GM10248 (cell line): ENCODE data around the gene WTAP.
"Not testable (repeated sequence)": the region's sequence is repeated elsewhere in the genome, so short reads cannot be mapped to it uniquely, and the experiment has no call there.

Experiments
- CTCF ChIA-PET: fragments of 300-600 bp; sonication (Branson Sonifier 250); formaldehyde crosslinking; extraction: SDS; loops from one replicate; lab custom pipeline; 2021; ENCODE audit warnings: antibody characterized with exemption; lab: Yijun Ruan, JAX
- POLR2A ChIA-PET: fragments of 350-650 bp; sonication (Branson Sonifier 250); formaldehyde crosslinking; extraction: SDS; loops from one replicate; lab custom pipeline; 2020; ENCODE audit warnings: antibody characterized with exemption; lab: Yijun Ruan, JAX
- DNase-seq: peaks from one replicate; pipeline ENCODE4 v3.0.0; 2012; ENCODE audit errors: extremely low spot score
- CTCF ChIP-seq: IDR thresholded peaks from 2 replicates; pipeline ENCODE4 v1.5.1; 2012; ENCODE audit warnings: mild to moderate bottlenecking, low read depth; ENCODE audit errors: extremely low read depth, missing control alignments, control extremely low read depth

WTAP gene

GRCh38 chr6:159729598-159730331 is 2.5 kb downstream of the WTAP start:
- TF ChIP-seq CTCF: no peak
- DNase-seq: peak; percentile 26
- ChIA-PET POLR2A (interaction anchor here (1.5 kb wide), 1 partner anchor 60 kb away, joined by 4 read pairs; the partner anchor contains the start of gene TCP1), CTCF (interaction anchor here (1.1 to 2.7 kb wide), 4 partner anchors 9 to 61 kb away, joined by 3 to 22 read pairs (median 4); no protein-coding TSS in a partner anchor)

- TF ChIP-seq CTCF: no peak
- ChIA-PET CTCF (interaction anchor here (1.2 to 2.7 kb wide), 3 partner anchors 8 to 58 kb away, joined by 3 to 22 read pairs (median 5); no protein-coding TSS in a partner anchor), POLR2A (interaction anchor here (1.5 kb wide), 1 partner anchor 59 kb away, joined by 4 read pairs; the partner anchor contains the start of gene TCP1)
- DNase-seq: no peak
These were observed 3.0 kb downstream of the WTAP start for GRCh38 chr6:159730332-159730676.

- ChIA-PET POLR2A (interaction anchor here (1.1 kb wide), 1 partner anchor 58 kb away, joined by 3 read pairs; the partner anchor contains the start of gene MRPL18), CTCF (interaction anchor here (0.8 to 1.7 kb wide), 6 partner anchors 9 to 120 kb away, joined by 3 to 6 read pairs (median 4); partner anchors contain the start of gene MRPL18)
- DNase-seq: not testable (repeated sequence)
These were observed 5.2 kb downstream of the WTAP start for GRCh38 chr6:159732550-159732949.

GRCh38 chr6:159733395-159733794 is 6.1 kb downstream of the WTAP start:
- CTCF ChIA-PET: interaction anchor here (1.1 to 1.7 kb wide), 3 partner anchors 10 to 57 kb away, joined by 3 to 6 read pairs (median 3); partner anchors contain the start of gene MRPL18
- DNase-seq, POLR2A ChIA-PET: not testable (repeated sequence)

GRCh38 chr6:159736908-159737307 is 9.6 kb downstream of the WTAP start:
- no peak for TF ChIP-seq CTCF
- DNase-seq: no peak
- POLR2A ChIA-PET: interaction anchor here (1.9 kb wide), 1 partner anchor 10 kb away, joined by 4 read pairs; the partner anchor contains the start of gene WTAP
- CTCF ChIA-PET: interaction anchor here (1.6 to 2.5 kb wide), 3 partner anchors 15 to 24 kb away, joined by 5 to 9 read pairs (median 5); partner anchors contain the start of gene ACAT2

GRCh38 chr6:159739341-159739740 is 12.0 kb downstream of the WTAP start:
- ChIA-PET POLR2A (no interaction called here), CTCF (interaction anchor here (0.6 kb wide), 1 partner anchor 24 kb away, joined by 3 read pairs; no protein-coding TSS in a partner anchor)
- no peak for TF ChIP-seq CTCF
- DNase-seq: no peak

GRCh38 chr6:159742165-159742564 is 14.9 kb downstream of the WTAP start:
- ChIA-PET CTCF (no interaction called here), POLR2A (no interaction called here)
- TF ChIP-seq CTCF: no peak
- DNase-seq: no peak
